Measurements from ENCODE around the gene PIGU.
"Not testable (repeated sequence)": the region's sequence is repeated elsewhere in the genome, so short reads cannot be mapped to it uniquely, and the experiment has no call there.

PIGU gene

DNA sequence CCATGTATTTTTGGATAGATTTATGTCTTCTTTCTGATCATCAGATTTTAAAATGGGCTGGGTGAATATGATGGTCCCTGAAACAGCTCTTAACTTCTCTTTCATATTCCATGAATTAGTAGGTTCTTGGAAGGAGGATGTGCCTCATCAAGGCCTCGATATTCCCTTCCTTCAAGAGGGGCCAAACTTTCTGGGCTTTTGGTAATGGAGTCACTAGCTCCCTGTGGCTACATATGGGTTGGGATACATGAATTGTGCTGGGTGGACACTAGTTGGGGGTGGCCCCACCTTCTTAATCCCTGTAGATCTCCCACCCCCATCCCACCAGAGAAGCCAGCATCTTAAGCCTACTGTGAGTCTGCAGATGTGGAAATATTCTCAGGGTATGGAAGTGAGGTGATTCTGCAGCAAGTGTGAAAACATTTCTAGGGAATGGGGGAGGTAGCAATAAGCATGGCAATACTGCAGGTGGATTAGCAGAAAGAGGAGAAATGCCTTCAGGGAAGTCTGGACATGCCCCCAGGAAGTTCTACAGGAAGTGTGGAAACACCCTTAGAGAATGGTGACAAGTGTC, 29.5 kb upstream of the PIGU start:
- no peak for DNase-seq

DNA sequence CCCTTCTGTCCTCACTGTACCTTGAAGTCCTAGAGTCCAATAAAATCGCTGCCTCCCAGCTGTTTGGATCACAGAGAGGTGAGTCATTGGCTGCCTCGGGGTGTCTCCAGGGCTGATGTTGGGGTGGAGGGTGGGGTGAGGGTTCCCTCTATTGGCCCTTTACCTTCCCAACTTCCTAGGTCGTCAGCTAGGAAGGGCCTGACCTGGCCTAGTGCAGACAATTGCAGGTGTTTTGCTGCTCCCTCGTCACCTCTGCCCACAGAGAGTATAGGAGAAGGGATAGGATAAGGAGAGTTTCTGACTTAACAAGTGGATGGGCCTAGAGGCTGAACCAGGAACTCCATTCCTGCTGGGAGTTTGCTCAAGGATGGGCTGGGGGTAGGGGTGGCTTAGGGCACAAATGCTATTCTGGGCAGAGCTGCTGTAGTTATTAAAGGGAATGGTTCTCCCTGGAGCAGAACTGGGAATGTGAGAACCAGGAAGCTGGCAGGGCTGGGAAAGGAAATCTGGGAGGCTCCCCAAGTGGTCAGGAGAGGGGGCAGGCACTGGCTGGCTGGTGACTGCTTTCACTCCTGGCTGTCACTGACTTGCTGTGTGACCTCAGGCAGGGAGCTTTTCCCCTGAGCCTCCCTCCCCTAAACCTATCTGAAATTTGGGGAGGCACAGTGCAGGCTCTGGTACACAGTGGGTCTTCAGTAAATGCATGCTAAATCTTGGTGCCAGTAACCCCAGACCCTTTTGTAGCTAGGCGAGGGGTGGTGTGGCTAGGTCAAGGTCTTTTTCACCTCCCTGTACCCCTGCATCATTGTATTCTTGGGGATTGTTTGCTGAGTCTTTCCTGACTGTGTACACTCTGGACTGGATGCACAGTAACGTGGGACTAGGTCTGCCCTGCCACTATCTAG, 28.8 kb upstream of the PIGU start:
- peak; percentile 82 for DNase-seq

DNA sequence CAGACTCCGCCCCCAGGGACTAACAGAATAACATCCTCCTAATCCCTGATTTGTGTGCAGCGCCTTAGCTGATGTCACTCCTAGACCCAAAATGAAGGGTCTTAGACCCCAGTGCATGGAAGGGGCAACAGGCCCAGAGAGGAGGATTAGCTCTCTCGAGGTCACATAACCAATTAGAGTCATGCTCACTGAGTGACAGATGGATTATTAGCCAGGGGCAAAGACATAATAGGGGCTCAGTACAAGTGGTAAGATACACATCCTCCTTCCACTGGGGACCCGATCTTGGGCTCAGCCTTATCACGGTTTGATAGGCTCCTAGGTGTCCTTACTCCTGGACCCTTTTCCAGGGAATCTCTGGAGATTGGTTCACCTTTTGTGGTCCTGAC, 28.1 kb upstream of the PIGU start:
- no peak for DNase-seq

DNA sequence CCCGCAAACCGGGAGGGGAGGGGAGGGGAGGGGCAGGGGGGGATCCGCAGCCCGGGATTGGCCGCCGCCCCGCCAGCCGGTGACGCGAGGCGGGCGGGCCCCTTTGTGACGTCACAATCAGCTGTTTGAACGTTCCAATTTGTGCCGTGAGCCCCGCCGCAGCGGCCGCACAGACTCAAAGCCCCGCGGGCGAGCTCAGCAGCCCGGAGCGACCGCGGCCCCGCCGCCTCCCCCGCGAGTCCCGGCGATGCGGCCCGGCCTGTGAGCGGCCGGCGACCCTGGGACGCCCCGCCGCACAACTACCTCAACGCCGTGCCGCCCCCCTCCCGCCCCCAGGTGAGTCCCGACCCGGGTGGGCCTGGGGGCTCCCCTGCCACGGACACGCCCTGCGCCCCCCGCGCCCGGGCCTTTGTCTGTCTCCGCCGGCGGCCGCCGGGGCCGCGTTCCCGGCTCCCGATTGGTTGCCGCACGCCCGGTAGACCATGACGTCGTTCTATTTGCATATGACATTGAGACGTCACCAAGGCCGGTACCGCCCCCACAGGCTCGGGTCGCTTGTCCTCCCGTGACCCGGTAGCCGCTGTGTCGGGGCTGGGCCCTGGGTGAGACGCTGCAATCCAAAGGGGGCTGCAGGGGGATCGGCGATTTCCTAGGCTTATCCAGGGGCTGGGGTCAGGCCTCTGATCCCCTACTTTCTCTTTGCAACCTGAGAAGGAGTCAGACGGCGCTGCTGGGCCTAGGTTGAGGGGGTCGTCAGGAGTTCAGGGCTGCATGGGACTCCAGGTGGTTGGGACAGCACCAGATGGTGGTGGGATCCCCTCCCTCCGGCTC, 27.5 kb upstream of the PIGU start, which contains the start of gene TP53INP2:
TP53INP2 (plus strand) TSS at position 168 of the 831 bp plus-strand sequence. CDS start 4,396 bp downstream, outside the sequence.
- peak; percentile 98 for DNase-seq

DNA sequence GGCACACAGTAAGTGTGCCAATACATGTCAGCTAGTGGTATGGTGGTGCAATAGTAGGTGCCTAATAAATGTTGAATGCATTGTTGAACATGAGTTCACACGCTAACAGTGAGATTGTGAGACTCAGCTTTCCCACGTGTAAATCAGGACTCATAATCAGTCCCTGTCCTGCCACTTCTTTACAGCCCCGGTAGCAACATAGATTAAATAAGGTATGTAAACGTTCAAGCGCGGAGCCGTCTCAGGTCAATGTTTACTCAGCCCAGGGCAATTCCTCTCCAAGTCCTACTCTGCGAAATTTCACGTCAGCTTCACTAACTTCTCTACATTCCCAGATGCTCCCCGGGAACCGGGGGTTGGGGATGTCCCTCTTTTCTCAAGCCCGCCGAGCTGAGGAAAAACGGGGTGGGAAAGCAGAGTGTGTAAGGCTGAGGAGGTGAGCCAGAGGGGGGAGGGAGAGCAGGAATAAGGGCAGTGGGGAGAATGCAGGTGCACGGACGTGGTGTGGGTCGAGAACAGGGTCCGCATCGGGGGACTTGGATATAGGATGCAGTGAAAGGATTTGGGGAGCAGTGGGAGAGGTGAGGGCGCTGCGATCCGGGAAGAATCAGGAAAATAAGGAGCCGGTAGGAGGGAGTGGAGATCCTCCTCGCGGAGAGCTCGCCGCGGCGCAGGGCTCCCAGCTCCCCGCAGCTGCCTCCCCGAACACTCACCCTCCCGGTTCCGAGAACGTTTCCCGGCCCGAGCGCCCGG, 26.7 kb upstream of the PIGU start:
- DNase-seq, result peak; percentile 78

DNA sequence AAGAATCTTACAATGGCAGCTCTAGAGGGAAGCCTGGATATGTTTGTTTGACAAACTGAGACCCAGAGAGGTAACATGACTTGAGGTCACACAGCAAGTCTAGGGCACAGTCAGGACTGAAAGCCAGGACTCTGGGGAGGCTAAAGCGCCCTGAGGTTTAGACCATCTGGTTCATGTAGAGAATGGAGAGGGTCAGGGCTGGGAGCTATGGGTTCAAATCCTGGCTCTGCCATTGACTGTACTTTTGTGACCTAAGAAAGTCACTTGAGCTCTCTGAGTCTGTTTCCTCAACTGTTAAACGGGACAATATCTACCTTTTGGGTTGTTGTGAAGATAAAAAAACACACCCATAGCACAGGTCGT, 26.1 kb upstream of the PIGU start:
- DNase-seq, result peak; percentile 37

DNA sequence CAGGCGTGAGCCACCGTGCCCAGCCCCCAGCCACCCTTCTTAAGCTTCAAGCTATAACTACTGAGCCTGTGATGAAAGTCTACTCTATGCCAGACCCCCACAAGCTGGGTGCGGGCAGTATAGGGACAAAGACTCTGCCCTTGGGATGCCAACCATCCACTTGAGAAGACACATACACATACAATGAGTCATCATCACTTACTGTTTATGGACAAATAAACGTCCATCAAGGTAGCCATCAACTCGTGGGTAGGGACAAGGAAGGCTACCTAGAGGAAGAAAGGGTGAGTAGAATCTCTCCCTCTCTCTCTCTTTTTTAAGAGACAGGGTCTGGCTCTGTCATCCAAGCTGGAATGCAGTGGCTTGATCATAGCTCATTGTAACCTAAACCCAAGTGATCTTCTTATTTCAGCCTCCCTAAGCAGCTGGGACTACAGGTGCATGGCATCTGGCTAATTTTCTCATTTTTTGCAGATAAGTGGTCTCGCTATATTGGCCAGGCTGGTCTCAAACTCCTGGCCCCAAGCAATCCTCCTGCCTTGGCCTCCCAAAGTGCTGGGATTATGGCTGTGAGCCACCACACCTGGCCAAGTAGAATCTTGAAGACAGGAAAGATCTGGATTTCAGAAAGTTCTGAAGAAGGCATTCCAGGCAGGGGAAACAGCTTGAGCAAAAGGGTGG, 24.7 kb upstream of the PIGU start:
- DNase-seq, result peak; percentile 93

DNA sequence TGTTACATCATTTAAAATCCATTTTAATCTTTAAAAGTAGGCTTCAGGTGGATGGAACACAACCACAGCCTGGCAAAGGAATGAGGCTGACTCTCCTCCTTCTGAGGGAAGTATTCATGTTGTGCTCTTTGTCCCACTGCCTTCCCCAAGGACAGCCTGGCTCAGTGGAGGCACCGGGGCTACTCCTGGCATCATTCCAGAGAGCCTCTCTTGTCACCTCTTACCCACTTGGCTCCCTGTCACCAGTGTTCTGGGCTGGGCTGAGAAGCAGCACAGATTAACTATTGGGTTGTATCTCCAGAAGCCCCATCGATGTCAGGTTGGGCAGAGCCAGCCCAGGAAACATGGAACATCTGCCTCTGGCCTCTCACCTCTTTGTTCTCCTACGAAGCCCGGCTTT, 16.5 kb upstream of the PIGU start:
- DNase-seq, result peak; percentile 28

DNA sequence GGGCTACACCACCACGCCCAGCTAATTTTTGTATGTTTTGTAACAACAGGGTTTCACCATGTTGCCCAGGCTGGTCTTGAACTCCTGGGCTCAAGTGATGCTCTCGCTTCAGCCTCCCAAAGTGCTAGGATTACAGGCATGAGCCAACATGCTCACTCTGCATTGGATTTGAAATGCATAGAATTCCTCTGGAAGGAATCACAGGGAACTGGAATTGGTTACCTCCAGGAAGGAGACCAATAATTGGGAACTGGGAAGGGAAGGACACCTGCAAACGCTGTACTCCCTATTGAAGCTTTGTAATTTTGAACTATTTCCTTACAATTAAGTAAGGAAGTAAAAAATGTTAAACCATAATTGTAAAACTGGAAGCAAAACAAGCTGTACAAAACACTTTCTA, 14.9 kb upstream of the PIGU start:
- DNase-seq, result no peak

DNA sequence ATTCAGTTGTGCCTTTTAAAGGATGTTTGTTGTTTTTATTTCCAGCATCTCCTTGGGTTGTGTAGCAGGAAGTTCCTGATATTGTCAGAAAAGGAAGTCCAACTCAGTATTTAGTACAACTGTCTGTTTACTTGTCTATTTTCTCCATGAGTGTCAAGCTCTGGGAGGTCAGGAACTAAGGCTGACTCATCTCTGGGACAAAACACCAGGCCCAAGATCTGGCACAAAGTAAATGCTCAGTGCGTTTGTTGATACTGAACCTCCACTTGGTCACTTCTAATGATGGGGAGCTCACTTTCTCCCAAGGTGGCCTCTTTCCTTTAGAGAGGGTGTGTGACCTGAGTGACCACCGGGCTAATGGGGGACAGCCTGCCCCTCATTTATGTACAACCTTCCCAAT, 12.6 kb upstream of the PIGU start:
- DNase-seq, result peak; percentile 52

DNA sequence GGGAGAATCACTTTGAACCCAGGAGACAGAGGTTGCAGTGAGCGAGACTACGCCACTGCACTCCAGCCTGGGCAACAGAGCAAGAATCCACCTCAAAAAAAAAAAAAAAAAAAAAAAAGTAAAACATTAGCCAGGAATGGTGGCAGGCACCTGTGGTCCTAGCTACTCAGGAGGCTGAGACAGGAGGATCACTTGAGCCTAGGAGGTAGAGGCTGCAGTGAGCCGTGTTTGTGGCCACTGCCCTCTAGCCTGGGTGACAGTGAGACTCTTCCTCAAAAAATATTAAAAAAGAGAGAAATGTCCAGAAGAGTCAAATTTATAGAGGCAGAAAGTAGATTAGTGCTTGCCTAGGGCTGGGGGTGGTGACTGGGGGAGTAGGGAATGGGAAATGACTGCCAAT, 6.8 kb upstream of the PIGU start:
- DNase-seq, result no peak

DNA sequence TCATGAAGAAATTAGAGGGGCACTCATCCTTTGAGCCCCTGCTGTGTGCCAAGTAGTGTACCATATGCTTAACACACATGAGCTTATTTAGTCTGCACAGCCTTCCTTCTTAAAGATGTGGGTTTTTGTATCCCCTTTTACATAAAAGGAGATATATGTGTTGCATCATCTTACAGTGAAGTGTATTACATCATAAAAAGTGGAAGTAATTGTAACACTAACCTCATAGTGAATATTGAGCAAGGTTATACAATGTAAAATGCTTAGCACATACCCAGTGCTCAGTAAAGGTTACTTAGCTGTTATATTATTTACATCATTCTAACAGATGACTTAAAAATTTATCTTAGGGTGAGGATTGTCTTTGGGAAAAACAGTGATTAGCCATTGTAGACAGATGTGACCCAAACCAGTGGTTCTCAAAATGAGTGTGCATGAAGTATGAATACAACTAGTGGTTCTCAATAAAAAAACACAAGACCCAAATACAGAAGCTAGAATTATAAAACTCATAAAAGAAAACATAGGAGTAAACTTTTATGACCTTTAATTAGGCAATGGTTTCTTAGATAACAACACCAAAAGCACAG, 3.8 kb upstream of the PIGU start:
- DNase-seq, result peak; percentile 30

DNA sequence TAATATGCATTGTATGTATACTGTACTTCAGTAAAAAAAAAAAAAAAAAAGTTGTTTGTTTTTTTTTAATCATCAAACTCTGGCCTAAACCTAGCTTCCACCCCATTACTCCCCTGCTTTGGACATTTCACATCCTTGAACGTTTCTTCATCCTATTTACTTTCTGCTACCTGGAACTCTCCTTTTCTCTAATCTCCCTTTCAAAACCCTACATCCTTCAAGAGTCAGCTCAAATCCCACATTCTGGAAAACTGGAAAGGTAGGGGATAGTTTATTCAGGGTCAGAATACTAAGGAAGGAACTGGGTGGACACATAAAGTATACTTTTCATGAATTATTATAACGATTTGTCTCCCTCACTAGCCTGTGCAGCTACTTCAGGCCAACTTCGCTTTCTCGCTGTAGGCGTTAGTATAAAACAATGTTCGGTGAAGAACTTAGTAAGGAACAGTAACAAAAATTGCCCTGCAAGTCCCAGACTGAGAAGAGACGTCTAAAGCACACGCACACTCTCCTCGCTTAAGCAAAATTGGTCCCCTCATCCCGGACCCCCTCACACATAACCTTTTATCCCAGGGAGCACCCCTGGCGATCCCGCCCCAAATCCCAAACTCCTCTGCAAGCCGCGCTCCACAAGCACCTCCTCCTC, 775 bp downstream of the PIGU start:
- no peak for DNase-seq

DNA sequence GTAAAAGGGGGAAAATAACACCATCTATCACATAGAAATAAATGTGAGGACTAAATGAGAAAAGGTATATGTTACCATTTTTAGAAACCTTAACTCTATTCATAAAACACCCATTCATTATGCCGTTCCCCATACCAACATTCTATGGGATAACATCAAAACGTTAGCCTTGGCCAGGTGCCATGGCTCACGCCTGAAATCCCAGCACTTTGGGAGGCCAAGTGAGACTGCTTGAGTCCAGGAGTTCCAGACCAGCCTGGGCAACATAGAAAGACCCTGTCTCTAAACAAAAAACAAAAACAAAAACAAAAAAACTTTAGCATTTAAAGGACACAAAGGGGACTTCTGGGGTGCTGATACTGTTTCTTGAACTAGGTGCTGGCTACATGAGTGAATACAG, 1.3 kb downstream of the PIGU start:
- DNase-seq, result no peak

DNA sequence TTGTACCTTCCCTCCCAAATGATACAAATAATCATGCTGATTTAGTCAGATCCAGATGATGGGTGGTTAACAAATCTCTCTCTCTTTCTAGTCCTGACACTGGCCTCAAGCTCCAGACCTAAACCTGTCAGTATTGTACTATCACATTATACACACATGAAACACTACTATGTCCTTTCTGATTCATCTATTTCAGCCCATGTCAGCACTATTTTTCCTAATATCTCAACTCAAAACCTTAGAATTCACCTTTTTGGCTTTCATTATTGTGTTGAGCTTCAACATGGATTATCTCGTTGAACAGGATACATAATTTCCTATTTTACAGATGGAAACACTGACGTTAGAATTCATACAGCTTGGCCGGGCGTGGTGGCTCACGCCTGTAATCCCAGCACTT, 3.5 kb downstream of the PIGU start:
- no peak for DNase-seq

DNA sequence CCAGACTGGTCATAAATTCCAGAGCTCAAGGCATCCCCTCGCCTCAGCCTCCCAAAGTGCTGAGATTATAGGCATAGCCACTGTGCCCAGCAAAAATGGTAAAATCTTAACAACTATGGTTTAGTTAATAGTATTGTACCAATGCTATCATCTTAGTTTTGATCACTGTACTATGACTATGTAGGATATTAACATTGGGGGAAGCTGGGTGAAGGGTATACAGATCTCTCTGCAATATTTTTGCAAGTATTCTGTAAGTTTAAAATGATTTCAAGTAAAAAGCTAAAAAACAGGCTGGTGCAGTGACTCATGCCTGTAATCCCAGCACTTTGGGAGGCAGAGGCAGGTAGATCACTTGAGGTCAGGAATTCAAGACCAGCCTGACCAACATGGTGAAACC, 7.8 kb downstream of the PIGU start:
- no peak for DNase-seq

DNA sequence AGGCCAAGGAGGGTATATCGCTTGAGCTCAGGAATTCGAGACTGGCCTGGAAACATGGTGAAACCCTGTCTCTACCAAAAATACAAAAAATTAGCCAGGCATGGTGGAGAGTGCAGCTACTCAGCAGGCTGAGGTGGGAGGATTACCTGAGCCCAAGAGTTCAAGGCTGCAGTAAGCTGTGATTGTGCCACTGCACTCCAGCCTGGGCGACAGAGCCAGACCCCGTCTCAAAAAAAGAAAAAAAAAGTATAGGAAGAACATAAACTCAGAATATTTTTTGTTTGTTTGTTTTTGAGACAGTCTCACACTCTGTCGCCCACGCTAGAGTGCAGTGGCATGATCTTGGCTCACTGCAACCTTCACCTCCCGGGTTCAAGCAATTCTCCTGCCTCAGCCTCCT, 12.1 kb downstream of the PIGU start:
- DNase-seq, result not testable (repeated sequence)

DNA sequence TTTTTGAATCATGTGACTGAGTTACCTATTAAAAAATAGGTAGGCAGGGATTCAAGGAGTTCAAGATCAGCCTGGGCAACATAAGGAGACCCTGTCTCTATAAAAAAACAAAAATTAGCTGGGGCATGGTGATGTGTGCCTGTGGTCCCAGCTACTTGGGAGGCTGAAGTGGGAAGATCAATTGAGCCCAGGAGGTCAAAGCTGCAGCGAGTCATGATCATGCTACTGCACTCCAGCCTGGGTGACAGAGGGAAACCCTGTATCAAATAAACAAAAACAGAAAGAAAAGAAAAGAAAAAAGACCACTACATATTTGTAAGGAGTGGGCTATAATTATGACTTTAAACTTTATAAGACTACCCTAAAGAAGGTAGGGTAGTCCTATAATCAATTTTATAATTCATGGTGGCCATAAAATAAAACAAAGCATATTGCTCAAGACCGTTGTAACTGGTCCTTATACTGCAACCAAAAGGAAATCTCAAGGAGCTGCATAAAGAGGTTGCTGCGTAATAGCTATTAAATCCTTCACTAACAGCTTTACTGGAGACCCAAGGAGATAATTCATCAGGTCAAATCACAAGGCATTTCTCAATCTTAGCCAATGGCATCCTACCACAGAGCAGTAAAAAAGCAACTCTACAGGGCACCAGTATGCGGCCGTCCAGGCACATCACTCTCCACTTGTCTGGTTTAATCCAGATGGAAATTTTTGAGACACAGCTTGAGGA, 13.5 kb downstream of the PIGU start:
- DNase-seq, result no peak

DNA sequence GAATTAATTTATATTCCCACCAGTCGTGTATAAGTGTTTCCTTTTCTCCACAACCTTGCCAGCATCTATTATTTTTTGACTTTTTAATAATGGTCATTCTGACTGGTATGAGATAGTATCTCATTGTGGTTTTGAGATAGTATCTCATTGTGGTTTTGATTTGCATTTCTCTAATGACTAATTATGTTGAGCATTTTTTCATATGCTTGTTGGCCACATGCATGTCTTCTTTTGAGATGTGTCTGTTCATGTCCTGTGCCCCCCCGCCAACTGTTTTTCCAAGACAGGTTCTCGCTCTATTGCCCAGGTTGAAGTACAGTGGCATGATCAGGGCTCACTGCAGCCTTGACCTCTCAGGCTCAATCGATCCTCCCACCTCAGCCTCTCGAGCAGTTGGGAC, 15.1 kb downstream of the PIGU start:
- not testable (repeated sequence) for DNase-seq

DNA sequence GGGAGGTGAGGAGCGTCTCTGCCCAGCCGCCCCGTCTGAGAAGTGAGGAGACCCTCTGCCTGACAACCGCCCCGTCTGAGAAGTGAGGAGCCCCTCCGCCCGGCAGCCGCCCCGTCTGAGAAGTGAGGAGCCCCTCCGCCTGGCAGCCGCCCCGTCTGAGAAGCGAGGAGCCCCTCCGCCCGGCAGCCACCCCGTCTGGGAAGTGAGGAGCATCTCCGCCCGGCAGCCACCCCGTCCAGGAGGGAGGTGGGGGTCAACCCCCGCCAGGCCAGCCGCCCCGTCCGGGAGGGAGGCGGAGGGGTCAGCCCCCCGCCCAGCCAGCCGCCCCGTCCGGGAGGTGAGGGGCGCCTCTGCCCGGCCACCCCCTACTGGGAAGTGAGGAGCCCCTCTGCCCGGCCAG, 18.2 kb downstream of the PIGU start:
- not testable (repeated sequence) for DNase-seq
